Activated CD4-positive, CD25-positive, alpha-beta regulatory T cell treated with anti-CD3 and anti-CD28 coated beads, Interleukin-2, amount 50 U/mL, for 24 hours (primary cell): Measurements from ENCODE around the gene CLPTM1L.
"Not testable (repeated sequence)": the region's sequence is repeated elsewhere in the genome, so short reads cannot be mapped to it uniquely, and the experiment has no call there.

Experiments used
- ATAC-seq, 2 donors: fragments of 150-1000 bp; cut with Tn5 transposase; one replicate each; pipeline ENCODE4 v1.10.0; 2021; ENCODE audit warnings: mild to moderate bottlenecking in 1 of 2, moderate library complexity in 1 of 2

CLPTM1L gene

GRCh38 chr5:1338506-1339070 is 6.3 kb downstream of the CLPTM1L start:
- no peak for ATAC-seq

- ATAC-seq = no peak
Measured at GRCh38 chr5:1338196-1338490, 6.8 kb downstream of the CLPTM1L start.

- no peak for ATAC-seq
Measured at GRCh38 chr5:1337489-1338195, 7.3 kb downstream of the CLPTM1L start.

GRCh38 chr5:1336749-1337488 is 8.0 kb downstream of the CLPTM1L start:
- ATAC-seq = no peak

- no peak for ATAC-seq
Measured at GRCh38 chr5:1336106-1336561, 8.8 kb downstream of the CLPTM1L start.

- ATAC-seq = no peak
Measured at GRCh38 chr5:1335540-1336095, 9.3 kb downstream of the CLPTM1L start.

GRCh38 chr5:1334831-1335539 is 9.9 kb downstream of the CLPTM1L start:
- no peak for ATAC-seq

- ATAC-seq = no peak
Measured at GRCh38 chr5:1333986-1334385, 10.9 kb downstream of the CLPTM1L start.

GRCh38 chr5:1333286-1333685 is 11.6 kb downstream of the CLPTM1L start:
- ATAC-seq = not testable (repeated sequence)

- ATAC-seq = no peak
Measured at GRCh38 chr5:1332461-1333001, 12.4 kb downstream of the CLPTM1L start.

- ATAC-seq = no peak
Measured at GRCh38 chr5:1331861-1332405, 13.0 kb downstream of the CLPTM1L start.

- no peak for ATAC-seq
Measured at GRCh38 chr5:1330847-1331831, 13.8 kb downstream of the CLPTM1L start.

- no peak for ATAC-seq
Measured at GRCh38 chr5:1330146-1330846, 14.6 kb downstream of the CLPTM1L start.

- ATAC-seq = no peak
Measured at GRCh38 chr5:1329111-1329579, 15.8 kb downstream of the CLPTM1L start.

- not testable (repeated sequence) for ATAC-seq
Measured at GRCh38 chr5:1328237-1329110, 16.4 kb downstream of the CLPTM1L start.

- ATAC-seq = not testable (repeated sequence)
Measured at GRCh38 chr5:1326901-1327756, 17.8 kb downstream of the CLPTM1L start.

- ATAC-seq = not testable (repeated sequence)
Measured at GRCh38 chr5:1326532-1326875, 18.4 kb downstream of the CLPTM1L start.

GRCh38 chr5:1325870-1326531 is 18.9 kb downstream of the CLPTM1L start:
- ATAC-seq = no peak
